ENCODE results near the gene MARF1.
"Not testable (repeated sequence)": the region's sequence is repeated elsewhere in the genome, so short reads cannot be mapped to it uniquely, and the experiment has no call there.

The MARF1 gene

GRCh38 chr16:15650698-15651171, 7.8 kb upstream of the MARF1 start:
- Histone ChIP-seq H3K36me3 (no peaks in the 10 kb centered on the region), H3K4me3 (peak overlapping the region; percentile 63 to 81), H3K27me3 (no peaks in the 10 kb centered on the region), H3K9me3 (no peaks in the 10 kb centered on the region), H3K4me1 (peaks cover 0 to 33% (median 17%) of the 10 kb centered on the region in 4 donors), H3K27ac (peak overlapping the region; percentile 88 to 90)
- DNase-seq: peak; percentile 46 to 72
- TF ChIP-seq, protein P1, sequence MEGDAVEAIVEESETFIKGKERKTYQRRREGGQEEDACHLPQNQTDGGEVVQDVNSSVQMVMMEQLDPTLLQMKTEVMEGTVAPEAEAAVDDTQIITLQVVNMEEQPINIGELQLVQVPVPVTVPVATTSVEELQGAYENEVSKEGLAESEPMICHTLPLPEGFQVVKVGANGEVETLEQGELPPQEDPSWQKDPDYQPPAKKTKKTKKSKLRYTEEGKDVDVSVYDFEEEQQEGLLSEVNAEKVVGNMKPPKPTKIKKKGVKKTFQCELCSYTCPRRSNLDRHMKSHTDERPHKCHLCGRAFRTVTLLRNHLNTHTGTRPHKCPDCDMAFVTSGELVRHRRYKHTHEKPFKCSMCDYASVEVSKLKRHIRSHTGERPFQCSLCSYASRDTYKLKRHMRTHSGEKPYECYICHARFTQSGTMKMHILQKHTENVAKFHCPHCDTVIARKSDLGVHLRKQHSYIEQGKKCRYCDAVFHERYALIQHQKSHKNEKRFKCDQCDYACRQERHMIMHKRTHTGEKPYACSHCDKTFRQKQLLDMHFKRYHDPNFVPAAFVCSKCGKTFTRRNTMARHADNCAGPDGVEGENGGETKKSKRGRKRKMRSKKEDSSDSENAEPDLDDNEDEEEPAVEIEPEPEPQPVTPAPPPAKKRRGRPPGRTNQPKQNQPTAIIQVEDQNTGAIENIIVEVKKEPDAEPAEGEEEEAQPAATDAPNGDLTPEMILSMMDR (IDR thresholded peaks at IDR 0.05): no peak
- intact Hi-C loops (cut with DNase I; ENCODE audit: low total_unique reads): no loop called here

DNA sequence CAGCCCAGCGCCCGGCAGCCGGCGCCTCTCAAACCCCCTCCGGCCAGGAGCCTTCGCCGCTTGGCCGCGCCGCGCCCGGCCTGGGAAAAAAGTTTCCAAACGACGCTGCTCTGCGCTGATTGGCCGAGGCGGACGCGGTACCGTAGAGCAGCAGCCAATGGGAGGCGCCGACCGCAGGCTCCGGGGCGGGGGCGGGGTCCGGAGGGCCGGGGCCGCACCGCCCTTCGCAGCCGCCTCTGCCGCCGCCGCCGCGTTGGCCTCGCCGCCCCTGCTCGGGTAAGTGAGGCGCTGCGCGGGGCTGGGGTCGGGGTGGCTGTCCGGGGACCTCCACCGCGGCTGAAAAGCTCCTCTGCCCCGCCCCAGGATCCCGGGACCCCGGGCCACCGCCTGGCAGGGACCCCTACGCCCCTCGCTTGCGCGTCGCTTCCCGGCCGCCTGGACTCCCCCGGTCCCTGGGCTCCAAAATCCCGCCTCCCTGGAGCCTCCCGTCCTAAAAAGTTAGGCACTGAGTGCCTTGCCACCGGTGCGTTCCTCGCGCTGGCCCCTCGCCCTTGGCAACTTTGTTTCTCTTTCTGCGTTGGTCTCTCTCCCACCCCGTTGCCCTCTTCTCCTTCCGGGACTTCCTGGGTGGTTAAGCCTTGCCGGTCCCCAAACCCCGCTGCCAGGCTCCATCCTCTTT, 7.2 kb upstream of the MARF1 start, which contains the start of gene NDE1:
TSS of gene NDE1 (plus strand) at position 227 of the 679 bp plus-strand sequence. CDS start 14,534 bp downstream, outside the sequence.
- H3K4me3 ChIP-seq: peak within 1 kb of the TSS; percentile 63 to 81
- intact Hi-C loops (cut with DNase I; ENCODE audit: low total_unique reads): no loop called here
- TF ChIP-seq, protein P1 (IDR thresholded peaks at IDR 0.05): no peak
- H3K27me3 ChIP-seq: no peaks in the 10 kb centered on the region
- peak; percentile 90 to 95 for DNase-seq
- H3K27ac ChIP-seq: peak within 1 kb of the TSS; percentile 88 to 90
- H3K9me3 ChIP-seq: no peaks in the 10 kb centered on the region
- H3K4me1 ChIP-seq: peaks cover 0 to 33% (median 17%) of the 10 kb centered on the region in 4 donors
- no peaks in the 10 kb centered on the region for H3K36me3 ChIP-seq

DNA sequence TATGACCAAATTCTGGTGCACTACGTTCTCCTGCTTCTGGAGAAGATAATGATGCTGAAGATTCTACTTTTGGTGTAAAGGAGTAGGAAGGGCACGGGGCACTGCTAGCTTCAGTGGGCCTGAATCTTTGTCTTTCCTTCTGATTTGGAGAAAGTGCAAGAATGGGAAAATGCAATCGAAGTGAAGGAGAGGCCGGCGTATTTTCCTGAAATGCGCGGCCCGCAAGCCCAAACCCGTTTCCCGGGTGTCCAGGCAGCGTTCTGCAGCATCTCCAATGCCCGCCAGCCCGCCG, 6.7 kb upstream of the MARF1 start:
- intact Hi-C loops (cut with DNase I; ENCODE audit: low total_unique reads): no loop called here
- H3K36me3 ChIP-seq: no peaks in the 10 kb centered on the region
- no peaks in the 10 kb centered on the region for H3K9me3 ChIP-seq
- DNase-seq: no peak
- H3K27me3 ChIP-seq: no peaks in the 10 kb centered on the region
- H3K4me1 ChIP-seq: peaks cover 0 to 33% (median 17%) of the 10 kb centered on the region in 4 donors
- TF ChIP-seq, protein P1 (IDR thresholded peaks at IDR 0.05): no peak
- H3K27ac ChIP-seq: peak overlapping the region; percentile 88 to 90
- H3K4me3 ChIP-seq: peak overlapping the region; percentile 63 to 81

- DNase-seq; H3K9me3 ChIP-seq; H3K36me3 ChIP-seq; intact Hi-C loops (cut with DNase I; ENCODE audit: low total_unique reads); H3K27me3 ChIP-seq: not testable (repeated sequence)
- Histone ChIP-seq H3K27ac (peak overlapping the region; percentile 88 to 90), H3K4me1 (peaks cover 0 to 33% (median 17%) of the 10 kb centered on the region in 4 donors), H3K4me3 (peak overlapping the region; percentile 63 to 81)
Observed at GRCh38 chr16:15649311-15649710, 6.4 kb upstream of the MARF1 start.

- no peak for DNase-seq
- TF ChIP-seq, protein P1 (IDR thresholded peaks at IDR 0.05): no peak
- Histone ChIP-seq H3K9me3 (no peaks in the 10 kb centered on the region), H3K36me3 (no peaks in the 10 kb centered on the region), H3K27ac (no peak overlapping the region), H3K27me3 (no peaks in the 10 kb centered on the region), H3K4me3 (no peak overlapping the region), H3K4me1 (peaks cover 0 to 32% (median 17%) of the 10 kb centered on the region in 4 donors)
- intact Hi-C loops (cut with DNase I; ENCODE audit: low total_unique reads): no loop called here
Observed at GRCh38 chr16:15648135-15648730, 5.3 kb upstream of the MARF1 start.

- TF ChIP-seq, protein P1 (IDR thresholded peaks at IDR 0.05): no peak
- peaks cover 0 to 26% (median 15%) of the 10 kb centered on the region in 4 donors for H3K4me1 ChIP-seq
- no peak for DNase-seq
- H3K27ac ChIP-seq: no peak overlapping the region
- H3K9me3 ChIP-seq: no peaks in the 10 kb centered on the region
- H3K36me3 ChIP-seq: no peaks in the 10 kb centered on the region
- intact Hi-C loops (cut with DNase I; ENCODE audit: low total_unique reads): no loop called here
- no peaks in the 10 kb centered on the region for H3K27me3 ChIP-seq
- H3K4me3 ChIP-seq: no peak overlapping the region
Observed at GRCh38 chr16:15647294-15648014, 4.5 kb upstream of the MARF1 start.

GRCh38 chr16:15646557-15647293, 3.8 kb upstream of the MARF1 start:
- H3K9me3 ChIP-seq; H3K4me3 ChIP-seq; H3K36me3 ChIP-seq; H3K27me3 ChIP-seq; intact Hi-C loops (cut with DNase I; ENCODE audit: low total_unique reads); DNase-seq; H3K27ac ChIP-seq: not testable (repeated sequence)
- H3K4me1 ChIP-seq: peaks cover 0 to 30% (median 20%) of the 10 kb centered on the region in 4 donors

DNA sequence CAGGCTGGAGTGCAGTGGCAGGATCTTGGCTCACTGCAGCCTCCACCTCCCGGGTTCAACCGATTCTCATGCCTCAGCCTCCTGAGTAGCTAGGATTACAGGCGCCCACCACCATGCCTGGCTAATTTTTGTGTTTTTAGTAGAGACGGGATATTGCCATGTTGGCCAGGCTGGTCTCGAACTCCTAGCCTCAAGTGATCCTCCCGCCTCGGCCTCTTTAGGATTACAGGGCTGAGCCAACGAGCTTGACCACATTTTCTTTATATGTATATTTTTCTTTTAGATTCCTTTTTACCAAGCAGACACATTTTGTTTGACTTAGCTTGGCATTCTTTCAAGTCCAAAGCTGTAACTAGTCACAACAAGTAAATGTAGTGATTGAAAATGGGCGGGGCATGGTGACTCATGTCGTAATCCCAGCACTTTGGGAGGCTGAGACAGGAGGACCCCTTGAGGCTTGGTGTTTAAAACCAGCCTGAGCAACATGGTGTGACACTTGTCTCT, 2.1 kb upstream of the MARF1 start:
- H3K9me3 ChIP-seq; H3K36me3 ChIP-seq; intact Hi-C loops (cut with DNase I; ENCODE audit: low total_unique reads); DNase-seq; H3K27ac ChIP-seq; H3K27me3 ChIP-seq; H3K4me3 ChIP-seq: not testable (repeated sequence)
- peaks cover 0 to 35% (median 19%) of the 10 kb centered on the region in 4 donors for H3K4me1 ChIP-seq

Measured in tibial artery (tissue), 4 donors.